ENCODE results near the gene ZMAT5. TPM values are rescaled to one million over a fixed set of nuclear protein-coding genes. Genes with fewer than 3 reads are reported as not detected.

The ZMAT5 gene
- total RNA-seq, 1 donor from 2014 or later = 22.6 TPM

DNA sequence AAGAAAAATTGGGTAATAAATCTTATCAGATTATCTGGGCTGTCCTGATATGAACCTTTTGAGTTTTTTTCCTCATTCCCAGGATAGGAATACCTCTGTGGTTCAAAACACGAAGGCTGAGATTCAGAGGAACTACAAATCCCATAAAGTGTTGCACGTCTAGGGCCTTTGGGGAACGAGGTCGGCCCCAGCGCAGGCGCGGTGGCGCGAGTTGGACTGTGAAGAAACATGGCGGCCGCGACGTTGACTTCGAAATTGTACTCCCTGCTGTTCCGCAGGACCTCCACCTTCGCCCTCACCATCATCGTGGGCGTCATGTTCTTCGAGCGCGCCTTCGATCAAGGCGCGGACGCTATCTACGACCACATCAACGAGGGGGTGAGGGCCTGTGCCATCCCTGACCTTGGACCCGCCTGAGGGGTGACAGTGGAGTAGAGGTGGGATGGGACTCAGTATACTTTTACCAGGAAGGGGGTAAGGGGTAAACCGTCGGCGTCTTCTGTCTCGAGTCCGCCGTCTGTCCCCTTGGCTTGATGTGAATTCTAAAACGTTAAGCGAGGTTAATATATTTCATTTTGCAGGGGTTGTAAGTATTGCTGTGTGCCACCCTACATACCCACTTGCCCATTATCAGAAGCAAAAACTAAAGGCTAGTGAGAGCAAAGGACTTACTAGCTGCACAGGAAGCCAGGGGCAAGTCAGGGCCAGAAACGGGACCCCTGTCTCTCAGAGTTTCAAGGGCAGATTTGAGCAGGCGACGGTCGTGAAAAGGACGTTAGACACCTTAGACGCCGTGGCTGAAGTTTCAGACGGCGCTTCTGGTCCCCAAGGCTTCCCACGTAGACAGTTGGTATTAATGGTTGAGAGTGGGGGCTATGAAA, 604 bp upstream of the ZMAT5 start, which contains the start of gene UQCR10:
Gene UQCR10 (plus strand): TSS at position 199 of the 881 bp plus-strand sequence. CDS start 30 bp downstream, at position 229.
- Mint-ChIP-seq H3K27me3 (no peaks in the 10 kb centered on the region), H3K4me1 (peaks cover 32% of the 10 kb centered on the region), H3K9me3 (no peaks in the 10 kb centered on the region), H3K27ac (peak within 1 kb of the TSS; percentile 93), H3K4me3 (peak within 1 kb of the TSS; percentile 97), H3K36me3 (ENCODE audit: low read depth) (peaks cover 28% of the 10 kb centered on the region)
- ChIA-PET CTCF (interaction anchor here (1.0 kb wide), 1 partner anchor 238 kb away, joined by 3 read pairs; no protein-coding TSS in a partner anchor), POLR2A (interaction anchor here (1.0 to 1.7 kb wide), 7 partner anchors 25 to 1848 kb away, joined by 3 to 5 read pairs (median 4); partner anchors contain the start of genes ASCC2, PITPNB and THOC5)
- intact Hi-C loops (cut with micrococcal nuclease) = loop anchor here (1.0 to 5.0 kb wide), 7 partner anchors 71 to 500 kb away; partner anchors contain the start of genes AP1B1, ASCC2, EWSR1 and MTMR3
- TF ChIP-seq, protein P1, sequence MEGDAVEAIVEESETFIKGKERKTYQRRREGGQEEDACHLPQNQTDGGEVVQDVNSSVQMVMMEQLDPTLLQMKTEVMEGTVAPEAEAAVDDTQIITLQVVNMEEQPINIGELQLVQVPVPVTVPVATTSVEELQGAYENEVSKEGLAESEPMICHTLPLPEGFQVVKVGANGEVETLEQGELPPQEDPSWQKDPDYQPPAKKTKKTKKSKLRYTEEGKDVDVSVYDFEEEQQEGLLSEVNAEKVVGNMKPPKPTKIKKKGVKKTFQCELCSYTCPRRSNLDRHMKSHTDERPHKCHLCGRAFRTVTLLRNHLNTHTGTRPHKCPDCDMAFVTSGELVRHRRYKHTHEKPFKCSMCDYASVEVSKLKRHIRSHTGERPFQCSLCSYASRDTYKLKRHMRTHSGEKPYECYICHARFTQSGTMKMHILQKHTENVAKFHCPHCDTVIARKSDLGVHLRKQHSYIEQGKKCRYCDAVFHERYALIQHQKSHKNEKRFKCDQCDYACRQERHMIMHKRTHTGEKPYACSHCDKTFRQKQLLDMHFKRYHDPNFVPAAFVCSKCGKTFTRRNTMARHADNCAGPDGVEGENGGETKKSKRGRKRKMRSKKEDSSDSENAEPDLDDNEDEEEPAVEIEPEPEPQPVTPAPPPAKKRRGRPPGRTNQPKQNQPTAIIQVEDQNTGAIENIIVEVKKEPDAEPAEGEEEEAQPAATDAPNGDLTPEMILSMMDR (IDR thresholded peaks at IDR 0.05) = no peak
- peak; percentile 81 for ATAC-seq (ENCODE audit: low read depth)
- DNase-seq = peak; percentile 83

DNA sequence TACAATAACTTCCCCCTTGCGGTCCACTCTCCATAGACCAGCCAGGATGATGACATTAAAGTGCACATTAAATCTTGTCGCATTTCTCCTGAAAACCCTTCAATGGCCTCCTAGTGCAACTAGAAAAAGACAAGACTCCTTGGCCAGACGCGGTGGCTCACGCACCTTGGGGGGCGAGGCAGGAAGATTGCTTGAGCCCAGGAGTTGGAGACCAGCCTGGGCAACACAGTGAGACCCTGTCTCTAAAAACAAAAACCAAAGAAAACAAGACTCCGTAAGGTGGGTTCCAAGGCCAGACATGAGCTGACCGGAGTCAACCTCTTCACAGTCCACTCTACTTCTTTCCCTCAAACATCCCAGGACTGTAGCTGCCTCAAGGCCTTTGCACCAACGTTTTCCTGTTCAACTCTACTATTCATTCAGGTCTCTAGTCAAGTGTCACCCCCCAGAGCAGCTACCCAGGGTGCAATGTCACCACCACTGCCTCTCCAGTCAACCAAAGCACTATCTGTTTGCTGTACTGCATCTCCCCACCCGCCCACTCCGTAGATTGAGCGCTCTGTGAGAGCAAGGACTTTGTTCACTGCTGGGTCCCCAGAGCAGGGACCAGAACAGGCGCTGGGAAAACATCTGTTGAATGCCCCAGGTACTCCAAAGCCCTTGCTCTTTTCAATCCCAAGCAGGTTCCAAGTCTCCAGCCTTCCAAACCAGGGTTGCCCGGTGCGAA, 739 bp downstream of the ZMAT5 start:
- H3K27me3 Mint-ChIP-seq = no peaks in the 10 kb centered on the region
- peak overlapping the region; percentile 93 for H3K27ac Mint-ChIP-seq
- POLR2A ChIA-PET = interaction anchor here (0.5 to 1.7 kb wide), 11 partner anchors 9 to 1847 kb away, joined by 3 to 5 read pairs (median 4); partner anchors contain the start of genes ASCC2, PITPNB and THOC5
- peaks cover 32% of the 10 kb centered on the region for H3K4me1 Mint-ChIP-seq
- DNase-seq = no peak
- no peaks in the 10 kb centered on the region for H3K9me3 Mint-ChIP-seq
- peaks cover 24% of the 10 kb centered on the region for H3K36me3 Mint-ChIP-seq (ENCODE audit: low read depth)
- TF ChIP-seq, protein P1 (IDR thresholded peaks at IDR 0.05) = no peak
- intact Hi-C loops (cut with micrococcal nuclease) = loop anchor here (2.0 to 5.0 kb wide), 2 partner anchors 213 to 499 kb away; partner anchors contain the start of genes EWSR1, RHBDD3 and THOC5
- peak overlapping the region; percentile 97 for H3K4me3 Mint-ChIP-seq
- ATAC-seq (ENCODE audit: low read depth) = no peak
- CTCF ChIA-PET = interaction anchor here (1.0 kb wide), 1 partner anchor 239 kb away, joined by 3 read pairs; no protein-coding TSS in a partner anchor

DNA sequence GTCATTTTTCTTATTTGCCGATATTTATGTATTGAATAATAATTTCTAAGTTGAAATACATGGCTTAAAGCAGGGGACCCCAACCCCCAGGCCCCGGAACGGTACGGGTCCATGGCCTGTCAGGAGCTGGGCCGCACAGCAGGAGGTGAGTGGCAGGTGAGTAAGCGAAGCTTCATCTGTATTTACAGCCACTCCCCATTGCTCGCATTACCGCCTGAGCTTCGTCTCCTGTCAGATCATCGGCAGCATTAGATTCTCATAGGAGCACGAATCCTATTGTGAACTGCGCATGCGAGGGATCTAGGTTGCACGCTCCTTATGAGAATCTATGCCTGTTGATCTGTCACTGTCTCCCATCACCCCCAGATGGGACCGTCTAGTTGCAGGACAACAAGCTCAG, 4.5 kb downstream of the ZMAT5 start:
- Mint-ChIP-seq H3K27me3 (no peaks in the 10 kb centered on the region), H3K9me3 (no peaks in the 10 kb centered on the region), H3K4me3 (no peak overlapping the region), H3K36me3 (ENCODE audit: low read depth) (peaks cover under 1% of the 10 kb centered on the region), H3K27ac (no peak overlapping the region), H3K4me1 (peaks cover 15% of the 10 kb centered on the region)
- ChIA-PET CTCF (no interaction called here), POLR2A (no interaction called here)
- TF ChIP-seq, protein P1 (IDR thresholded peaks at IDR 0.05) = no peak
- no peak for ATAC-seq (ENCODE audit: low read depth)
- DNase-seq = no peak
- intact Hi-C loops (cut with micrococcal nuclease) = no loop called here

DNA sequence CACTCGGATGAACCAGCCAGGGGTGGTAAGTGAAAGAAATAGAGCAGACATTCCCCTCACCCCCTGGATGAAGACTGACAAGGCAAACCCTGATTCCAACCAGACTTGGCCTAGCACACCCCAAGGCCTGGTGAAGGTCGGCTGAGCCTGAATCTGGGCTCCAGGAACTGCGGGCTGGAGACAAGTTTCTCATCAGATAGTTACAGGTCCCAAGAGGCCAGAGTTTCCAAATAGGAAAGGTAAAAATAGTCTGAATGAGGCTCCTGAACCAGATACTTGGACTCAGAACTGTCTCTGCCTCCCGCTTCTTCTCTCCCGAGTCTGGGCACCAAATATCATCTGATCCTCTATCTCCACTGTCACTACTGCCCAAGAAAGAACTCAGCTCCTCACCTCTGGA, 7.8 kb downstream of the ZMAT5 start:
- H3K9me3 Mint-ChIP-seq = no peaks in the 10 kb centered on the region
- H3K4me3 Mint-ChIP-seq = no peak overlapping the region
- no peaks in the 10 kb centered on the region for H3K36me3 Mint-ChIP-seq (ENCODE audit: low read depth)
- CTCF ChIA-PET = no interaction called here
- H3K27ac Mint-ChIP-seq = no peak overlapping the region
- H3K4me1 Mint-ChIP-seq = peaks cover 4% of the 10 kb centered on the region
- ATAC-seq (ENCODE audit: low read depth) = no peak
- TF ChIP-seq, protein P1 (IDR thresholded peaks at IDR 0.05) = no peak
- no peak for DNase-seq
- POLR2A ChIA-PET = no interaction called here
- no peaks in the 10 kb centered on the region for H3K27me3 Mint-ChIP-seq
- intact Hi-C loops (cut with micrococcal nuclease) = no loop called here

All from activated B cell treated with CpG ODN at 0.5 μM for 24 hours (primary cell).